Lung (tissue), 12 donors: ENCODE results near the gene KRTAP3-3. TPM values are rescaled to one million over a fixed set of nuclear protein-coding genes. Genes with fewer than 3 reads are reported as not detected.
"Not testable (repeated sequence)": the region's sequence is repeated elsewhere in the genome, so short reads cannot be mapped to it uniquely, and the experiment has no call there.

Experiments
- ATAC-seq: fragments of 200-7000 bp; cut with Tn5 transposase; one replicate; pipeline ENCODE4 v1.9.1; 2020; ENCODE audit warnings: moderate number of reproducible peaks; ENCODE audit not compliant: insufficient read depth, low FRiP score
- DNase-seq, 3 donors: peaks; one replicate each; pipeline ENCODE4 v3.0.0-alpha.2; 2013 to 2017
- H3K27ac ChIP-seq, 2 donors: one replicate each; pipeline ENCODE4 v1.5.1; 2013; ENCODE audit warnings: mild to moderate bottlenecking in 2 of 2, moderate library complexity in 2 of 2, control low read depth in 1 of 2, inconsistent platforms in 1 of 2, low read depth in 1 of 2, low read length in 1 of 2
- H3K27me3 ChIP-seq, 3 donors: one replicate each; pipeline ENCODE4 v1.5.1; 2013; ENCODE audit warnings: low read length in 2 of 3; ENCODE audit not compliant: control insufficient read depth in 3 of 3, insufficient read depth in 3 of 3
- H3K36me3 ChIP-seq, 4 donors: one replicate each; pipeline ENCODE4 v1.5.1; 2013; ENCODE audit warnings: low read length in 4 of 4, mild to moderate bottlenecking in 1 of 4, moderate library complexity in 1 of 4; ENCODE audit not compliant: control insufficient read depth in 4 of 4, insufficient read depth in 4 of 4
- H3K4me1 ChIP-seq, 5 donors: one replicate each; pipeline ENCODE4 v1.5.1; 2013; ENCODE audit warnings: low read length in 5 of 5, mild to moderate bottlenecking in 2 of 5, moderate library complexity in 1 of 5; ENCODE audit not compliant: control insufficient read depth in 5 of 5, insufficient read depth in 5 of 5
- H3K4me3 ChIP-seq: one replicate; pipeline ENCODE4 v1.5.1; 2013; ENCODE audit warnings: mild to moderate bottlenecking, control low read depth, moderate library complexity
- H3K9ac ChIP-seq, 2 donors: one replicate each; pipeline ENCODE4 v1.5.1; 2013; ENCODE audit warnings: low read length in 2 of 2, control low read depth in 1 of 2; ENCODE audit not compliant: insufficient read depth in 1 of 2
- H3K9me3 ChIP-seq, 4 donors: one replicate each; pipeline ENCODE4 v1.5.1; 2013; ENCODE audit warnings: low read length in 3 of 4, mild to moderate bottlenecking in 1 of 4, moderate library complexity in 1 of 4; ENCODE audit not compliant: control insufficient read depth in 4 of 4, insufficient read depth in 3 of 4
- CTCF ChIP-seq: IDR thresholded peaks from 2 replicates; pipeline ENCODE4 v1.5.1; 2012; ENCODE audit warnings: mild to moderate bottlenecking; ENCODE audit errors: control extremely low read depth, extremely low read depth
- WGBS, 2 donors: extraction: QIAGEN DNeasy Blood & Tissue Kit; methylation state at CpG; one replicate each; pipeline ENCODE4 v1.1.7; 2013; 5-methylcytosine and 5-hydroxymethylcytosine counted together
- polyA plus RNA-seq, 2 donors: library from polyadenylated mRNA; stranded (reverse); fragments of 200-250 nt; gene quantifications; one replicate each; pipeline ENCODE4 v1.2.1, GENCODE V29; 2013
- total RNA-seq, 2 donors: library from RNA; depleted of rRNA in 1 of 2; stranded (reverse); fragments of >200 nt in 1 of 2; gene quantifications; one replicate each; pipeline ENCODE4 v1.2.1, GENCODE V29; 2014 to 2021
- donor health status: control.
- donor health status: control.
- donor health status: Bipolar disorder and iron deficiency.
- donor health status: healthy.
- donor health status: DM: yes; HTN: yes; CAD: no.

KRTAP3-3 gene
- total and polyA plus RNA-seq, 4 donors = not detected

DNA sequence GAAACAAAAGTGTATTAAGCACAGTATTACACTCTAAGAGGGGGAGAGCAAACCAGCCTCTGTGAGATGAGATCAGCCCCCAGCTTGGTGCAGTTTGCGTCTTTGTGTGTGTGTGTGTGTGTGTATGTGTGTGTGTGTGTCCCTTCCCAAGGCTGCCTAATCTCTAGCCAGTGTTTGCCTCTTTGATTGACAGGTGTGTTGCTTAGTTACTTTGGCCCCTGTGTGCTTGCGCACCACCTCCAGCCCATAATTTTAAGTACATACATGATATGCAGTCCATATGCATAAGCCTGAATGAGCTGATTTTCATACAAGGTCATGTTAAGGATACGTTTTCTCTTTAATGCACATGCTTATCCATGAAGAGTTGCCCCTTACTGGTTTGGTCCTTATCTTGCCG, 7.8 kb upstream of the KRTAP3-3 start:
- 83 to 88% methylated on average over 4 of the region's 4 CpGs for WGBS, 2 donors
- DNase-seq = no peak
- ATAC-seq = no peak
- Histone ChIP-seq H3K9ac (no peak overlapping the region), H3K9me3 (no peaks in the 10 kb centered on the region), H3K4me3 (no peak overlapping the region), H3K27ac (no peak overlapping the region), H3K36me3 (no peaks in the 10 kb centered on the region), H3K4me1 (no peaks in the 10 kb centered on the region), H3K27me3 (peaks cover 0 to 2% (median 0%) of the 10 kb centered on the region in 3 donors)
- no peak for TF ChIP-seq CTCF

DNA sequence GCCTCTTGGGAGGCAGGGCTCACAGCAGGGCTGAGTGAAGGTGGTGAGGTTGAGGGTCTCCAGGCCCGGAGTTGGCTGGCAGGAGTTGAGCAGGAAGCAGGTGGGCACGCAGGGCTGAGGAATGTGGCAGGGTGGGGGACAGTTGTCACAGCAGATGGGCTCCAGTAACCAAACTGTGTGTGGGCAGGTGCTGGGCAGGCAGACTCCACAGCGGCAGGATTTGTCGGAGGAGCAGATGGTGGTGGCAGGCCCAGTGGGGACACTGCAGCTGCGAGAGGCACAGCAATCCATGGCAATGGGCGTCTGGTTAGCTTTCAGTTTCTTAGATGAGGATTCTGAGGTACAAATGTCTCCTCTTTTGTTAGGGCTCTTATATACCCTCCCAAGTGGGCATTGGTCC, 5.6 kb upstream of the KRTAP3-3 start, which contains the start of gene KRTAP3-2:
Gene KRTAP3-2, minus strand, starts transcription at position 344 of the 400 bp plus-strand sequence. Its CDS starts 53 bp downstream, at position 291.
- H3K4me1 ChIP-seq, H3K9me3 ChIP-seq, H3K27ac ChIP-seq, H3K27me3 ChIP-seq, H3K36me3 ChIP-seq, ATAC-seq, H3K9ac ChIP-seq, H3K4me3 ChIP-seq, DNase-seq: not testable (repeated sequence)
- 84 to 89% methylated on average over 6 of the region's 6 CpGs for WGBS, 2 donors

DNA sequence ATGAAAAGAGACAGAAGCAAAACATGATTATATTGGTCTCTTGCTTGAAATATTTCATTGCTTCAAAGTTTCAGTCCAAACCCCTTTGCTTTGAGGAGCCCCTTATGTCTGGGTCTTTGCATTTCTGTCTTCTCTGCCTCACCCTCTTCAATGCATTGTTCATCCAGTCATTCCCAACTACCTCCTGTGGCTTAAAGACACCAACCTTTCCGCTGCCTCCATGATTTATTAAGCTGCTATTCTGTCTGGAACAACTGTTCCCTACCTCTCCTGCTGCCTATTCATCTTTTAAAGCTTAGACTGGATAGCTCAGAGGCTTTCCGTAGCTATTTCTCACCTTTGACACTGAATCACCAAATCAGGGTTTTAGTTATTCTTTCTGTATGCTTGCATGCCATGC, 3.4 kb upstream of the KRTAP3-3 start:
- no peaks in the 10 kb centered on the region for H3K4me1 ChIP-seq
- peaks cover 0 to 2% (median 2%) of the 10 kb centered on the region in 3 donors for H3K27me3 ChIP-seq
- H3K9ac ChIP-seq = no peak overlapping the region
- ATAC-seq = no peak
- no peaks in the 10 kb centered on the region for H3K36me3 ChIP-seq
- TF ChIP-seq CTCF = no peak
- no peak overlapping the region for H3K27ac ChIP-seq
- no peak for DNase-seq
- WGBS, 2 donors = 64 to 85% methylated on average over 2 of the region's 2 CpGs
- no peaks in the 10 kb centered on the region for H3K9me3 ChIP-seq
- H3K4me3 ChIP-seq = no peak overlapping the region

DNA sequence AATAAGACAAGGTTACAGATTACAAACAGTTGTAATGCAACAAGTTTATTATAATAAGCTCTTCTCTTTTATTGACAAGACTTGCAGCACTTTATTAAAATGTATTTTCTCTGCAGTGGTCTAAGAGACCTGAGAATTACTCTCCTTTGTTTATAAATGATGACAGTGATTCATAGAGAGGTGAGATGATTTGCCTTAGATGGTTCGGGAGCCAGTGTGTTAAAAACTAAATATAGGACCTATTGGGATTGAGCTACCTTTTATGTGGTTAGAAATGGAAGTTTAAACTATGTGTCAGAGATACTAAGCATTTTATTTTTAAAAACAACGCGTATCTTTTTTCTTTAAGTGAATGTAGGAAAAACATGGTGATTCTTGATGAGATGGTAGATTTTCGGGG, 2.9 kb upstream of the KRTAP3-3 start:
- no peak for ATAC-seq

More for the DNA sequence above, 2.9 kb upstream of the KRTAP3-3 start:
- no peak overlapping the region for H3K9ac ChIP-seq
- 82 to 92% methylated on average over 4 of the region's 4 CpGs for WGBS, 2 donors
- no peak overlapping the region for H3K27ac ChIP-seq
- H3K36me3 ChIP-seq = no peaks in the 10 kb centered on the region
- no peak overlapping the region for H3K4me3 ChIP-seq
- no peaks in the 10 kb centered on the region for H3K9me3 ChIP-seq
- H3K27me3 ChIP-seq = peaks cover 0 to 2% (median 2%) of the 10 kb centered on the region in 3 donors
- TF ChIP-seq CTCF = no peak
- H3K4me1 ChIP-seq = no peaks in the 10 kb centered on the region
- DNase-seq = no peak
